GM19351 (cell line): ENCODE measurements around the gene RNF7.
"Not testable (repeated sequence)": the region's sequence is repeated elsewhere in the genome, so short reads cannot be mapped to it uniquely, and the experiment has no call there.

Source experiments
- ATAC-seq: cut with Tn5 transposase; IDR thresholded peaks from one replicate; pipeline ENCODE4 v1.9.1; 2021; ENCODE audit warnings: mild to moderate bottlenecking, moderate library complexity; ENCODE audit not compliant: unreplicated experiment

Gene RNF7

GRCh38 chr3:141777957-141778813, 40.1 kb downstream of the RNF7 start:
- ATAC-seq: no peak

- no peak for ATAC-seq
These were observed 41.6 kb downstream of the RNF7 start for GRCh38 chr3:141779667-141780066.

GRCh38 chr3:141782386-141782932, 44.4 kb downstream of the RNF7 start:
- ATAC-seq: no peak

GRCh38 chr3:141783632-141784031, 45.5 kb downstream of the RNF7 start:
- ATAC-seq: no peak

- ATAC-seq: no peak
These were observed 46.0 kb downstream of the RNF7 start for GRCh38 chr3:141784096-141784495.

- no peak for ATAC-seq
These were observed 46.4 kb downstream of the RNF7 start for GRCh38 chr3:141784531-141784930.

- no peak for ATAC-seq
These were observed 50.1 kb downstream of the RNF7 start for GRCh38 chr3:141788149-141788548.

GRCh38 chr3:141788750-141789149, 50.7 kb downstream of the RNF7 start:
- not testable (repeated sequence) for ATAC-seq

GRCh38 chr3:141789281-141789680, 51.2 kb downstream of the RNF7 start:
- ATAC-seq: no peak

GRCh38 chr3:141790171-141790570, 52.1 kb downstream of the RNF7 start:
- ATAC-seq: no peak

- no peak for ATAC-seq
These were observed 54.4 kb downstream of the RNF7 start for GRCh38 chr3:141792495-141792894.

- ATAC-seq: no peak
These were observed 55.6 kb downstream of the RNF7 start for GRCh38 chr3:141793476-141794260.

- ATAC-seq: no peak
These were observed 57.2 kb downstream of the RNF7 start for GRCh38 chr3:141795276-141795675.

GRCh38 chr3:141795741-141796080, 57.6 kb downstream of the RNF7 start:
- ATAC-seq: no peak

GRCh38 chr3:141796081-141796888, 58.2 kb downstream of the RNF7 start:
- ATAC-seq: peak; percentile 98
